GM15510 (cell line): ENCODE measurements around the gene DNMBP.

ENCODE experiments used
- POLR2A ChIP-seq: IDR thresholded peaks from 3 replicates; pipeline ENCODE4 v1.6.1; 2011; ENCODE audit warnings: borderline replicate concordance; ENCODE audit not compliant: insufficient read length; ENCODE audit errors: extremely low read depth

DNMBP gene

GRCh38 chr10:99850021-99850766 lies 159.6 kb downstream of the DNMBP start:
- no peak for TF ChIP-seq POLR2A

GRCh38 chr10:99849536-99849935 lies 160.2 kb downstream of the DNMBP start:
- TF ChIP-seq POLR2A: no peak

- no peak for TF ChIP-seq POLR2A
These were observed 160.7 kb downstream of the DNMBP start for GRCh38 chr10:99849057-99849456.

GRCh38 chr10:99845837-99846382 lies 163.8 kb downstream of the DNMBP start:
- no peak for TF ChIP-seq POLR2A

- TF ChIP-seq POLR2A: no peak
These were observed 165.3 kb downstream of the DNMBP start for GRCh38 chr10:99844433-99844955.

GRCh38 chr10:99843310-99843709 lies 166.4 kb downstream of the DNMBP start:
- TF ChIP-seq POLR2A: no peak

GRCh38 chr10:99841746-99842145 lies 168.0 kb downstream of the DNMBP start:
- no peak for TF ChIP-seq POLR2A

- TF ChIP-seq POLR2A: no peak
These were observed 173.0 kb downstream of the DNMBP start for GRCh38 chr10:99836711-99837110.

GRCh38 chr10:99835947-99836346 lies 173.8 kb downstream of the DNMBP start:
- no peak for TF ChIP-seq POLR2A

GRCh38 chr10:99834410-99834809 lies 175.3 kb downstream of the DNMBP start:
- no peak for TF ChIP-seq POLR2A

GRCh38 chr10:99832439-99832838 lies 177.3 kb downstream of the DNMBP start:
- TF ChIP-seq POLR2A: no peak

GRCh38 chr10:99828464-99828863 lies 181.3 kb downstream of the DNMBP start:
- no peak for TF ChIP-seq POLR2A

- no peak for TF ChIP-seq POLR2A
These were observed 181.8 kb downstream of the DNMBP start for GRCh38 chr10:99827936-99828335.
